Panc1 (cell line): Measurements from ENCODE around the gene NR5A1. TPM values are rescaled to one million over a fixed set of nuclear protein-coding genes. Genes with fewer than 3 reads are reported as not detected.

Experiments
- ATAC-seq: fragments of 200-7000 bp; cut with Tn5 transposase; 2 replicates; pipeline ENCODE4 v1.9.1; 2020; ENCODE audit warnings: mild to moderate bottlenecking, moderate library complexity
- BruUV-seq: library from RNA; stranded (reverse); fragments of 400-500 nt; replicated peaks from 2 replicates; lab custom pipeline; 2021; lab: Mats Ljungman, UMichigan
- CTCF ChIA-PET: fragments of 300-600 bp; sonication (Branson Sonifier 250); formaldehyde crosslinking; loops from one replicate; lab custom pipeline; 2022; ENCODE audit warnings: antibody characterized with exemption; lab: Charles Lee
- POLR2A ChIA-PET: fragments of 300-600 bp; sonication (Branson Sonifier 250); formaldehyde crosslinking; loops from one replicate; lab custom pipeline; 2022; ENCODE audit warnings: antibody characterized with exemption; lab: Charles Lee
- DNase-seq: peaks from one replicate; pipeline ENCODE4 v3.0.0-alpha.2; 2010; ENCODE audit warnings: low read depth, low spot score
- H3K27ac ChIP-seq: 2 replicates; pipeline ENCODE4 v1.5.1; 2011; ENCODE audit warnings: mild to moderate bottlenecking, low read length, inconsistent platforms
- H3K27me3 ChIP-seq: fragments of 200-500 bp; sonication (Bioruptor generic); 2 replicates; pipeline ENCODE4 v1.6.0; 2014; ENCODE audit warnings: low read length, inconsistent platforms; ENCODE audit not compliant: control insufficient read depth, insufficient read depth
- H3K36me3 ChIP-seq: fragments of 200-500 bp; sonication (Bioruptor generic); 2 replicates; pipeline ENCODE4 v1.5.1; 2014; ENCODE audit warnings: inconsistent platforms, mild to moderate bottlenecking, low read length, moderate library complexity; ENCODE audit not compliant: control insufficient read depth, insufficient read depth
- H3K4me1 ChIP-seq: 2 replicates; pipeline ENCODE4 v1.5.1; 2011; ENCODE audit warnings: inconsistent platforms, mild to moderate bottlenecking, low read length, moderate library complexity; ENCODE audit not compliant: control insufficient read depth, insufficient read depth
- H3K4me3 ChIP-seq, 2 experiments: 2 replicates each; pipeline ENCODE4 v1.5.1; 2011 to 2012; ENCODE audit warnings: low read depth in 2 of 2, low read length in 2 of 2, mild to moderate bottlenecking in 2 of 2, inconsistent platforms in 1 of 2, moderate library complexity in 1 of 2
- H3K9me3 ChIP-seq: fragments of 200-500 bp; sonication (Bioruptor generic); 2 replicates; pipeline ENCODE4 v1.5.1; 2014; ENCODE audit warnings: low read depth, mild to moderate bottlenecking, inconsistent platforms, low read length, moderate library complexity; ENCODE audit not compliant: control insufficient read depth, insufficient read depth
- CTCF ChIP-seq: fragments of 450-650 bp; IDR thresholded peaks from 2 replicates; pipeline ENCODE4 v1.5.1; 2017; ENCODE audit warnings: mild to moderate bottlenecking
- POLR2AphosphoS5 ChIP-seq: IDR thresholded peaks from 2 replicates; pipeline ENCODE4 v1.6.1; 2012; ENCODE audit warnings: mild to moderate bottlenecking, low read depth, low read length, moderate library complexity
- REST ChIP-seq, 2 experiments: IDR thresholded peaks; 2 replicates each; pipeline ENCODE4 v1.6.1; 2011 to 2012; ENCODE audit warnings: low read depth in 2 of 2, control low read depth in 1 of 2, low read length in 1 of 2, mild to moderate bottlenecking in 1 of 2, moderate library complexity in 1 of 2; ENCODE audit not compliant: insufficient read depth in 1 of 2
- SIN3A ChIP-seq: IDR thresholded peaks from 2 replicates; pipeline ENCODE4 v1.6.1; 2012; ENCODE audit warnings: low read depth, mild to moderate bottlenecking, low read length, moderate library complexity, borderline replicate concordance; ENCODE audit not compliant: insufficient read depth
- TCF7L2 ChIP-seq: IDR thresholded peaks from 2 replicates; pipeline ENCODE4 v1.6.1; 2011; ENCODE audit warnings: mild to moderate bottlenecking, low read depth, low read length, inconsistent platforms
- in situ Hi-C: cut with HindIII; loops from 2 replicates; pipeline ENCODE4 v1.10.0; 2016; ENCODE audit warnings: low sequenced_read_pairs, low pct_unique_long_range_greater_than_20kb
- intact Hi-C: fragments of 100-400 bp; cut with micrococcal nuclease; formaldehyde crosslinking; loops from one replicate; pipeline ENCODE4 v1.10.0; 2022; ENCODE audit not compliant: unreplicated experiment
- total RNA-seq: library from RNA; stranded (reverse); gene quantifications from one replicate; pipeline ENCODE4 v1.2.1, GENCODE V29; 2021; ENCODE audit not compliant: unreplicated experiment

The NR5A1 gene
- total RNA-seq, 1 experiment from 2014 or later = 2.5 TPM

GRCh38 chr9:124535846-124536245, 28.6 kb upstream of the NR5A1 start:
- ATAC-seq (no peak), DNase-seq (no peak)
- ChIA-PET CTCF (no interaction called here), POLR2A (no interaction called here)
- H3K9me3 ChIP-seq = no peaks in the 10 kb centered on the region
- H3K27ac ChIP-seq = no peak overlapping the region
- TF ChIP-seq REST (IDR thresholded peaks at IDR 0.05; ENCODE audit: insufficient read depth in 1 of 2, low read depth in 2 of 2, low read length in 1 of 2) (no peak), CTCF (no peak), POLR2AphosphoS5 (no peak), SIN3A (no peak), TCF7L2 (no peak)
- H3K36me3 ChIP-seq = 0 out of 2 replicates have a peak, but pooled peaks cover 2% of the 10 kb centered on the region
- intact Hi-C loops = no loop called here
- no TSS peak for BruUV-seq
- no peaks in the 10 kb centered on the region for H3K27me3 ChIP-seq
- H3K4me1 ChIP-seq = no peaks in the 10 kb centered on the region
- in situ Hi-C loops = no loop called here
- H3K4me3 ChIP-seq = no peak overlapping the region

- no peak for ATAC-seq
- intact Hi-C loops = no loop called here
These were observed 25.7 kb upstream of the NR5A1 start for GRCh38 chr9:124532897-124533296.

More at GRCh38 chr9:124532897-124533296, 25.7 kb upstream of the NR5A1 start:
- ChIA-PET CTCF (no interaction called here), POLR2A (interaction anchor here (0.6 kb wide), 1 partner anchor 207 kb away, joined by 4 read pairs; no protein-coding TSS in a partner anchor)
- TF ChIP-seq TCF7L2 (no peak), SIN3A (no peak), CTCF (no peak; the same call in 1 of the 2 replicates), POLR2AphosphoS5 (no peak), REST (IDR thresholded peaks at IDR 0.05; ENCODE audit: insufficient read depth in 1 of 2, low read depth in 2 of 2, low read length in 1 of 2) (no peak)
- H3K4me1 ChIP-seq = no peaks in the 10 kb centered on the region
- DNase-seq = no peak
- no peaks in the 10 kb centered on the region for H3K9me3 ChIP-seq
- no peaks in the 10 kb centered on the region for H3K36me3 ChIP-seq
- no peak overlapping the region for H3K27ac ChIP-seq
- in situ Hi-C loops = no loop called here
- no peaks in the 10 kb centered on the region for H3K27me3 ChIP-seq
- no peak overlapping the region for H3K4me3 ChIP-seq
- BruUV-seq = no TSS peak
